ENCODE data around the gene FARP2. TPM values are rescaled to one million over a fixed set of nuclear protein-coding genes. Genes with fewer than 3 reads are reported as not detected.
A peak's percentile ranks its signal among the peaks of the same experiment; 100 is the strongest.
"Not testable (repeated sequence)": the region's sequence is repeated elsewhere in the genome, so short reads cannot be mapped to it uniquely, and the experiment has no call there.

The FARP2 gene, protein sequence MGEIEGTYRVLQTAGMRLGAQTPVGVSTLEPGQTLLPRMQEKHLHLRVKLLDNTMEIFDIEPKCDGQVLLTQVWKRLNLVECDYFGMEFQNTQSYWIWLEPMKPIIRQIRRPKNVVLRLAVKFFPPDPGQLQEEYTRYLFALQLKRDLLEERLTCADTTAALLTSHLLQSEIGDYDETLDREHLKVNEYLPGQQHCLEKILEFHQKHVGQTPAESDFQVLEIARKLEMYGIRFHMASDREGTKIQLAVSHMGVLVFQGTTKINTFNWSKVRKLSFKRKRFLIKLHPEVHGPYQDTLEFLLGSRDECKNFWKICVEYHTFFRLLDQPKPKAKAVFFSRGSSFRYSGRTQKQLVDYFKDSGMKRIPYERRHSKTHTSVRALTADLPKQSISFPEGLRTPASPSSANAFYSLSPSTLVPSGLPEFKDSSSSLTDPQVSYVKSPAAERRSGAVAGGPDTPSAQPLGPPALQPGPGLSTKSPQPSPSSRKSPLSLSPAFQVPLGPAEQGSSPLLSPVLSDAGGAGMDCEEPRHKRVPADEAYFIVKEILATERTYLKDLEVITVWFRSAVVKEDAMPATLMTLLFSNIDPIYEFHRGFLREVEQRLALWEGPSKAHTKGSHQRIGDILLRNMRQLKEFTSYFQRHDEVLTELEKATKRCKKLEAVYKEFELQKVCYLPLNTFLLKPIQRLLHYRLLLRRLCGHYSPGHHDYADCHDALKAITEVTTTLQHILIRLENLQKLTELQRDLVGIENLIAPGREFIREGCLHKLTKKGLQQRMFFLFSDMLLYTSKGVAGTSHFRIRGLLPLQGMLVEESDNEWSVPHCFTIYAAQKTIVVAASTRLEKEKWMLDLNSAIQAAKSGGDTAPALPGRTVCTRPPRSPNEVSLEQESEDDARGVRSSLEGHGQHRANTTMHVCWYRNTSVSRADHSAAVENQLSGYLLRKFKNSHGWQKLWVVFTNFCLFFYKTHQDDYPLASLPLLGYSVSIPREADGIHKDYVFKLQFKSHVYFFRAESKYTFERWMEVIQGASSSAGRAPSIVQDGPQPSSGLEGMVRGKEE
- total RNA-seq = 51.6 and 62.0 TPM in 2 replicates

DNA sequence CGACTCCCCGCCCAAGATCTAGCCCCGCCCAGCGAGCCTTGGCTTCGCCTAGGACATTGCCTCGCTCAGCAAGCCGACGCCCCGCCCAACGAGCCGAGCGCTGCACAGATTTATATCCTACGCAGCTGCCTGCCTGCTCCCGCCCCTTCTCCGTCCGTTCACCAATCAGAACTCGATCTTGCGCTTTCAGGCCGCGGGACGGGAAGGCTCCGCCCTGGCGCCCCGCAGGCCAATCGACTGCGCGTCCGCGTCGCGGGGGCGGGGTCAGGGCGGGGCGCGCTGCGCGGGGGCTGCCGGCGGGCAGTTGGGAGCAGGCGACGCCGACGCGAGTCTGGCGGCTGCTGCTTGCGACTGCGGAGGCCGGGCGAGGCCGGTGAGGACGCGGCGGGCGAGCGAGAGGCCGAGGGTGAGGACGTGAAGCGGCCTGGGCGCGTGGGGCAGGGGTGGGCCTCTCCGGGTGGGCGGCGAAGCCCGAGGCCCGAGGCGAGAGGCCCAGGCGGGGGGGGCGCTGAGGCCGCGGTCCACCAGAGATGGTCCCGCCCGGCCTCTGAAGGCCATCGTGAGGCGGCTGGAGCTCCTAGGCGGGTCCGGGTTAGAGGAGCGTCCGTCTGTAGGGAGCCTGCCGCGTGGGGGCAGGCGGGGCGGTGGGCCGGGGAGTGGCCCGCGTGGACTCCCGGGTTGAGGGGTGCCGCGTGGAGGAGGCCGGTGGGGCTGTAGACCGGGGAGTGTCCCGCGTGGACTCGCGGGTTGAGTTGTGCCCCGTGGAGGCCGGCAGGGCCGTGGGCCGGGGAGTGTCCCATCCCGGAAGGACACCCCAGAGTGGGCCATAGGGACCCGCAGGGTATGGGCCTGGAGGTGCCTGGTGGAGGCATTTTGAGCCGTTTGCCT, at the start of gene FARP2:
Gene FARP2 (plus strand): TSS at position 303 of the 888 bp plus-strand sequence. CDS start 16,823 bp downstream, outside the sequence.
- DNase-seq (ENCODE audit: low read depth) = peak; percentile 97

DNA sequence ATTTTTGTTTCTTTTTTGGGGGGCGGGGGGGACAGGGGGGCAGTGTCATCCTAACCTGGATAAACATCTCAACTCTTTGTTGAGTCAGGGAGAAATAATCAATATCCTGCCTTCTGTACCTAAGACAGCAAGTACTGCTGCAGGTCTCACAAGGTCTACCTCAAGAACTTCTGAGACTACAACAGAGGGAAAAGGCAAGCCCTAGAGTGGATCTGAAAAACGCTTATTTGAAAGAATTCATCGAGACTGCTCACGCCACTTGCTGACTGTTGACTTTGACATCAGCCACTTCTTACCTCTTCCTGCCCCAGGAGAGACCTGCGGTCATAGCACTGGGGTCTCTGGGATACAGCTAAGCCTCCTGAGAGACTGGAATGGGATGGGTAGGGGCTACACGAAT, 49.0 kb upstream of the FARP2 start:
- no peak for DNase-seq (ENCODE audit: low read depth)

DNA sequence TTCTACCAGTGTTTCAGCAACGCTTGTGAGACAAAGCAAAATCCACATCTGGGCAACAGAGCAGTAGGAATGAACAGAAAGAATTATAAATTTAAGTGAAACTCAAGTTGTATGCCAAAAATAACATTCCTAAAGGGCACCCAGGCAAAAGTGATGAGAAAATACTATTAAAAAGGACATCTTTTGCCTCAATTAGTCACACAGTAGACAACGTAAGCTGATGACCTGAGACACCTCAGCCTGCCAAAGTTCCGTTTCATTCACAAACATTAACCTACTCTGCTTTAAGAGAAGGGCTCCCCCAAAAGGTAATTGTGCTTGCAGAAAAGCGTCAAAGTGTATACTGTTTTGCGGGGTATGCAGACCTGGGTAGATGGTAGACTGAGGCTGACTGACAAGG, 47.8 kb upstream of the FARP2 start:
- no peak for DNase-seq (ENCODE audit: low read depth)

DNA sequence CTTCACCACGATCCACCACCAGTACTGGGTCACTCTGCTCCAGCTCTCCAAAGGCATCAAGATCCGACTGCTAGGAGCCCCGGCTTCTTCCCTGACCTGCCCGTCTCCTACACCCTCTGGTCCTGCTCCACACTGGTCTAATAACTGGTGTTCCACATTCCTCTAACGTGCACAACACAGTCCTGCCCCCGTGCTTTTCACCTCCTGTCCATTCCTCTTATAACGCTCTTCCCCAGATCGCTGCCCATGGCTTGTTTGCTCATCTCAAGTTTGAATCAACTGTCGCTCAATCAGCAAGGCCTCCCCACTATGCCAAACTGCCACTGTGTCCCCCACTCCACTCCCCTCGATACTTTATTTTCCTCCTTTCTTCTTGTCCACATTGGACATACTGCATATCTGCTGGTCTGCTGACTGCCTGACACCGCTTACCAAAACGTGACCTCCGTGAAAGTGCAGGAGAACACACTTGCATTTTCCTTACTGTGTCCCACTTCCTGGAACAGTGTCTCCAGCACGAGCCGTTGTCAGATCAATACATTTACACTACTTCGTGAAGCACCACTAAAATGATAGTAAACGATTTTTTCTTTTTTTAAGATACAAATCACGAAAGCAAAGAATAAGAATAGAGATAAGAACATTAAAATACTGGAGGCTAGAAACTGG, 47.1 kb upstream of the FARP2 start:
- DNase-seq (ENCODE audit: low read depth) = no peak

DNA sequence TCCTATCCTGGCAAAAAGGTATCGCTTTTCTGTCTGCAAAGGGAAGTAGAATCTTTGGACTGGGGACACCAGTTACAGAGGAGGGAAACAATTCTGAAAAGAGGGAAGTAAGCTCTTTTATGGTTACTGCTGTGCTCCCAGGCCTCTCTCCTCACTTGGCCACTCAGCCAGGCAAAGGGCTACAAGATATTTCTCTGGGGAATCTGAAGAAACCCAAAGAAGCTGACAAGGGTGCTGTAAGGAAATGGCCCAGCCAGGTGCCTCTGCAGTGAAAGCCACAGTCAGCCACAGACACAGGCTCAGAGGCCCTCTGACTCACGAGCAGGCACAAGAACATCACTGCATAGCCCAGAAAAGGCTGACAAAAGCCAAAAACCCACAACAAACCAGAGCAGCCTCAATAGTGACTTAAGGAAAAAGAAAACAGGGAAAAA, 46.4 kb upstream of the FARP2 start:
- peak; percentile 44 for DNase-seq (ENCODE audit: low read depth)

DNA sequence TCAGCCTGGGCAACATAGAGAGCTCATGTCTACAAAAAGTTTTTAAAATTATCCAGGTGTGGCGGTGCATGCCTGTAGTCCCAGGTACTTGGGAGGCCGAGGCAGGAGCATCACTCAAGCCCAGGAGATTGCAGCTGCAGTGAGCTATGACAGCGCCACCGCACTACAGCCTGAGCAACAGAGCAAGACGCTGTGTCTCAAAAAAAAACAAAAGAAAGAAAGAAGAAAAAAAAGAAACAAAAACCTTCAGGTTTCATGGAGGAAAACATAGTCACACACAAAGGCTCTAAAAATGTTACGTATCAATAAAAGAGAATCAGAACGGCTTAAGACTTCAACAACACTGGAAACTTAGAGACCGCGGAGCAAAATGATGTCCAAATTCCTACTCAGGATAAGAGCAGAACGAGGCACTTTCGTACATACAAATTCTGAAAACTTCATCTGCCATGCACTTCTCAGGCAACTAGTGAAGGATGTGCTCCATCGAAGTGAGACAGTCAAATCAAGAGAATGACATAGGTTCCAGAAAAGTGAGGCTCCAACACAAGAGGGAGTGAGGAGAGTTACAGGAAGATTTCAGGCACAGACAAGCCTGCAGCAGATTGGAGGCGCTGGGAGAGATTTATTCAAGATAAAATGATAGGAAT, 45.0 kb upstream of the FARP2 start:
- no peak for DNase-seq (ENCODE audit: low read depth)

DNA sequence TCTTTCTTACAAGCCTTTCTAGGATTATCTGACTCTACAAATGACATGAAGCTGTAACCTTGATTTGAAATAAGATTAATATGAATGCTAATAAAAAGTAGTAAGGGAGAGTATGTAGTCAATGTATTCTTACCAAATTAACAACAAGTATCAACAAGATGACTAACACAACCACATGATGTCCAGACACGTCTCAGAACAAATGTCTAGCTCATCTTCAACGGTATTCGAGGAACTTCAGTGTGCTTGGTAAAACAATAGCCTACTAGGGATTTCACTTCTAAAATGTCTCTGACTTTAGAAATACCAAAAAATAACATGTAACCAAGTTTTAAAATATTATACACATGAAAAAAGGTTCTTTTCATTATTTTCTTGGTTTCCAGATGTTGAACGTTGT, 44.0 kb upstream of the FARP2 start:
- peak; percentile 43 for DNase-seq (ENCODE audit: low read depth)

DNA sequence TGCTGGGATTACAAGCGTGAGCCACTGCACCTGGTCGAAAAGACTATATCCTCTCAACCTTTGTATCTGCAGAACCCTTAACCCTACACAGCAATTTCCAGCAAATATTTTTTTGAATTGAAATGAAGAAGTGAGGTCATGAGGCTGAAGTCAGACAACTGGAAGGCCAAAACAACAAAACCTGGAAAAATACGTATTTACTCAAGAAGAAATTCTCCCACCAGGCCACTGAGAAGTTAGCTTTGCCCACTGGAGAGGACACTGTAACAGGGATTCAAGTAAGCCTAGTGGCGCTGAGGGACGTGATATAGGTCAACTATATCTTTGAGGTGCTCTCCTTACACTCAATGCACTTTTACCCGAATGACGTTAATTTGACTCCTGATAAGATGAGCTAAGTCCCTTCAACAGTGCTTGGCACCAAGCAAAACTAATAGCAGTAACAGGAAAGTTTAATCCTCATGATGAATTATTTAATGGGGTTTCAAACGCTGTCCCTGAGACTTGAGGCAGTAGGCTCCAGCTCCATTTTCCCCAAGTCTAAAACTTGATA, 42.5 kb upstream of the FARP2 start:
- no peak for DNase-seq (ENCODE audit: low read depth)

DNA sequence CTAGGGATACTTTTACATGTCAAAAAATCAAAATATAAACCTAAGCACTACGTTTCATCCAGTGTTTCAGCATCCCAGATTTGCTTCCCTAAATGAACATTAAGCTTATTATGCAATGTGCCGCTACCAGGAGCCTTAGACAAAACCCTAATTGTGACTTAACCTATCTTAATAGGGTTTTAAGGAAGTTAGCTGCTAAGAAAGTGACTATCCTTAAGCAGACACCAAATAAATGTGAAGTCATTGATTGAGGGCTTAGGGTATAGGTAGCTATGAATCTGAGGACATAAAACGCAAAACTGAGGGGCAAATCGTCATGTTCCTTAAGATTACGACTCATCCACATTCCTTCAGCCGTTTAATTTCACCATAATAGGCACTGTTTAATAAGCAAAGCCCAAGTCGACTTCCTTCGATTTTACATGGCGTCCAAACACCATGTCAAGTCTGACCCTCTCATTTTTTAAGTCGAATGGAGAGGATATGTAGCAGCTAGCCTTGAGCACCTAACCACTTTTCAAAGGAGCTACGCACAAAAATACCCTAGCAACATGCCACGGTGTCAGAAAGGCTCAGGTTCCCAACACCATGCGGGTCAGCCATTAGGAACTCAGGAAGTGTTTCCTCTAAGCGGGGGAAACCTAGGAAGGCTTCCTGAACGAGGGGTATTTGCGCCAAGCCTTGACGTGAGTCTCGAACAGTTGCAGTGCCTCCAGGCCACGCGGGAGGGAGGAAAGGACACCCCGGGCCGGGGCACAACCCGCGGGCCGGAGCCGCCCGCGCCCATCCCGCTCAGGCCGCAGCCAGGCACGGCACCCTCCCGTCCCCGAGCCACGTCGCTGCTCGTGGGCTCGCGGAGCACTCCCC, 41.6 kb upstream of the FARP2 start:
- peak; percentile 55 for DNase-seq (ENCODE audit: low read depth)

DNA sequence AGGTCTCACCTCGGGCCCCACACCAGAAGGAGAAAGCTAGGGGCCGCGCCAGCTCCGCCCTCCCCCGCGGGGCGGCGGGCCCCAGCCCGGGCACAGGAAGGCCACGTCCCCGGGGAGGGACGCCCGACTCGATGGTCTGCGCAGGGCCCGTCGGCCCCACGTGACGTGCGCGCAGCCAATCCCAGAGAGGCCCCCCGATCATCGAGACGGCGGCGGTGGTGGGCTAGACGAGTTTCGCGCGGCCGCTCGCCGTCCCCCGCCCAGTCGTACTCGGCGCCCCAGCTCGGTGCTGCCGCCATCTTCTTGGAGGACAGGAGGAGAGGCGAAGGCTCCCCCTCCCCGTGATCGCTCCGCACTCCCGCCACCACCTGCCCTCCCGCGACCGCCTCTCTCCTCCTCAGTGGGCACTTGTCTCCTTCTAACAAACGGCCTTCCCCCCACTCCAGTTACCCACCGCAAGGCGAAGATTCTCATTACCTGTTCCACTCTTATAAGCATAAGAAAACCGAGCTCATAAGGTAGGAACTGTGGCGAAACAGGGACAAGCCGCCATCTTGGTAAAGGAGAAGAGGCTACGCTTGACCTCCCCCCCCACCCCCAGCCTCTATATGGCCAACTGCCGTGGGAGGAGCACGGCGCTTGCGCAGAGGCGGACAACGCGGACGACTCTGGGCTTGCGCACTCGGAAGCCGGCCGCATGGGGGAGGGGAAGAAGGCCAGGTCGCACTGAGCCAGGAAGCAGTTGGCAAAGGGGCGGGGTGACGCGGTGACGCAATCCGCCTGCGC, 40.8 kb upstream of the FARP2 start, which contains the start of gene HDLBP:
Gene HDLBP (minus strand): TSS at position 580 of the 786 bp plus-strand sequence. CDS start 48,803 bp downstream, outside the sequence.
- peak; percentile 94 for DNase-seq (ENCODE audit: low read depth)

DNA sequence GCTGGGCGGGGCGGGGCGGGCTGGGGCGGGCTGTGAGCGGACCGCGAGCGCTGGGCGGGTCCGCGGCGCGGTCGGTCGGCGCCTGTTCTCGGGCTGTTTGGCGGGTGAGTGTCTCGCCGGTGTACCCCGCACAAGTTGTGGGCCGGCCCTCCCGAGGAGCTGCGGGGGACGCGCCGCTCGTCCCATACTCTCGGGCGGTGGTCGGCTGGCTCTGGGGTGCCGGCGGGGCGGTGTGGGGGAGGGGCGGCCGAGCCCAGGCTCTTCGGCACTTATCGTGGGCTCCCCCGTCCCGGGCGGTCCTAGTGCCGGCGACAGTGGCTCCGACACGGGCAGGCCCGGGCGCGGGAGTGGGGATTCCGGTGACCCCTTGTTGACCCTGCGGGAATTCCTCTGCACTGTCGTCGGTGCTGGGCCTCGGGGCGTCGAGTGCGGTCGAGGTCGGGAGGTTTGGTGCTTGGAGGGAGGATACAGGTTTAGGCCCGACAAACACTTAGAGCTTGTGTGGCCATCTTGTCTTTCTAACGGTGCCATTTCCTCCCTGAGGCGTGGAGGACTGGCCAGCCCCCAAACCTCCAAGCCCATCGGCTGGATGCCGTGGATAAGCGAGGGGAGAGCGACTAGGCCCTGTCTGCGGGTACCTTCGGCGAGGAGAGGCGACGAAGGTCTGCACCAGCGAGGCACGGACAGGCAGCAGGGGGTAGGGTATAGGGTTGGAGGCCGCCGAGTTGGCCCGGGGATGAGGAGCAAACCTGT, 40.0 kb upstream of the FARP2 start, which contains the start of gene SEPTIN2:
Gene SEPTIN2 (plus strand): TSS at position 47 of the 753 bp plus-strand sequence. CDS start 8,308 bp downstream, outside the sequence.
- peak; percentile 29 for DNase-seq (ENCODE audit: low read depth)

DNA sequence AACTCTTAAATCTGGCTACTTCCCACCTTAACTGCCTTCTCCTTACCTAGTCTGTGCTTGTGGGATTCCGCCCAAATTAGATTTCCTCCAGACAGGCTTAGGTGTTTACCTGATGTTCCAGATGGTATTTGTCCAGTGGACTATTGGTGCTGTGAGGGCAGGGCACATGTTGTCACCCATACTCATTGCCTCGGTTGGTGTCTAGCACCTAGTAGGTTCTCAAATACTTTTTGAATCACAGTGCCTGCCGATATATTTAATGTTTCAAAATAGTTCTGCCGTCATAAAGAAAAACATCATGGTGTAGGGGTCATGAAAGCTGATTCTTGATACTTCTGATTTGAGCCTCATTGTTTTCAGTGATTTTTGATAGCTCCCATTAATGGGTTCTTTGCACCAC, 39.3 kb upstream of the FARP2 start:
- DNase-seq (ENCODE audit: low read depth) = no peak

DNA sequence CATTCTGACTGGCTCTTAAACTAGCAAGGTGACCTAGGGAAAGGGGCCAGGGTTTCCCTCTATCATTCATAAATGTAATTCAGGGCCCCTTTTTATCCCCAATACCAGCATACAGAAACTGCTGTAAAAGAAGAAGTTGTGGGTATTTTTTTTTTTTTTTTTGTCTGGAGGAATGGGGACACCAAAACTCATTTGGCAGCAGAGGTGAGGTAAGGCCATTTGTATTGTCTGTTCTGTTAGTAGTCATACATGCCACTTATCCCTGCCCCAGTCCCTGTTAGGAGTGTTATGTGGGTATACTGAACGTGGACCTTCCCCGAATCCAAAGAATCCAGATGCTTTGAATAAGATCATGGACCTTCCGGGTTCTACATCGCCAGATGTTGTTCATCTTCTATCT, 38.7 kb upstream of the FARP2 start:
- no peak for DNase-seq (ENCODE audit: low read depth)

DNA sequence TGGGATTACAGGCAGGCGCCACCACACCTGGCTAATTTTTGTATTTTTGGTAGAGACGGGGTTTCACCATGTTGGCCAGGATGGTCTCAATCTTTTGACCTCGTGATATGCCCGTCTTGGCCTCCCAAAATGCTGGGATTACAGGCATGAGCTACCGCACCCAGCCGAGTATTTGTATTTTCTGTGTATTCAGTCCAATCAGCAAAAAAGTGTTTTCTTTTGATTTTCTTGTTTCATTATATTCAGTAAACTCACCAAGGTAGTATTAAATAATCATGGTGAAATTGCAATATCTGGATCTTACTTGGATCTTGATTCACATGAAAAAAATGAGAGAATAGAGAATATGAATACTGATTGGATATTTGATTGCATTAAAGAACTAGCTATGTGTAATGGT, 37.3 kb upstream of the FARP2 start:
- DNase-seq (ENCODE audit: low read depth) = not testable (repeated sequence)

DNA sequence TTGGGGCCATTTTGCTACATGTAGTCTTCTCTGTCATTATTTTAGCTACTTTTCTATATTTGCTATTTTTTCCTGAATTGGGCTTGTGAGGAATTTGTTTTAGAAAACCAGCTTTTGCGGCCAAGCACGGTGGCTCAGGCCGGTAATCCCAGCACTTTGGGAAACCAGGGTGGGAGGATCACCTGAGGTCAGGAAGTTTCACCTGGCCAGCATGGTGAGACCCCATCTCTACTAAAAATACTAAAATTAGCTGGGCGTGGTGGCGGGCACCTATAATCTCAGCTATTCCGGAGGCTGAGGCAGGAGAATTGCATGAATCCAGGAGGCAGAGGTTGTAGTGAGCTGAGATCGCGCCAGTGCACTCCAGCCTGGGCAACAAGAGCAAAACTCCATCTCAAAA, 35.7 kb upstream of the FARP2 start:
- DNase-seq (ENCODE audit: low read depth) = no peak

DNA sequence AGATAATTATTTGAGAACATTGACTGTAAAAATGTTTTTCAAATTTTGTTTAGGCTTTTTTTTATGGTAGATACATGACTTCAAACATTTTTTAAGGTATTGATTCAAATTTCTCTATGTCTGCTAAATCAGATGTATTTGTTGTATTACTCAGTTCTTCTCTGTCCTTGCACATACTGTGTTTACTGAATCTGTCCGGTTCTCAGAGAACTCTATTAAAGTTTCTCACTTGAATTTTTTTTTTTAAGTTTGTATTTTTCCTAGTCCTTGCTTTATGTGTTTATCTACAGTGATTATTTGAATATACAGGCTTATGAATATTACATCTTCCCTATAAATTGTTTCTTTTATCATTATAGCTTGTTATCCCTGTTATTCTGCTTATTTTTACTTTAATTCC, 35.1 kb upstream of the FARP2 start:
- no peak for DNase-seq (ENCODE audit: low read depth)

DNA sequence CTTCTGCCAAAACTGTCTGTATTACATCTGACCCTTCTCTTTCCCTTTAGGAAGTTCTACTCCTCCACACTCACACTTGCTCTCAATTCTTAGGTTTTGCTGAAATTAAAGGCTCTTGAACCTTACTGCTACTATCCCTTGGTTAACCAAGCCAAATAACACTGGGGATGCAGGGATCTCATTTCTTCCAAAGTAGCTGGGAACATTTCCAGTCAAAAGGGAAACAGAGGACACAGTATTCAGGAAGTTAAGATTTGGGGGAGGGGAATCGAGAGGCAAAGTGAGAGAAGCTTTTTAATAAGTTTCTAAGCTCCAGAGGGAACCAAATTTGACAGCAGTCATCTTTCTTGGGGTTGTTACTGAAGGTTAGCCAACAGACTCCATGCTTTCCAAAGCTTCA, 34.2 kb upstream of the FARP2 start:
- no peak for DNase-seq (ENCODE audit: low read depth)
